ENCODE measurements around the gene AKAP6. TPM values are rescaled to one million over a fixed set of nuclear protein-coding genes. Genes with fewer than 3 reads are reported as not detected.

The AKAP6 gene
- total RNA-seq, 1 experiment from 2014 or later: 1.9 TPM

DNA sequence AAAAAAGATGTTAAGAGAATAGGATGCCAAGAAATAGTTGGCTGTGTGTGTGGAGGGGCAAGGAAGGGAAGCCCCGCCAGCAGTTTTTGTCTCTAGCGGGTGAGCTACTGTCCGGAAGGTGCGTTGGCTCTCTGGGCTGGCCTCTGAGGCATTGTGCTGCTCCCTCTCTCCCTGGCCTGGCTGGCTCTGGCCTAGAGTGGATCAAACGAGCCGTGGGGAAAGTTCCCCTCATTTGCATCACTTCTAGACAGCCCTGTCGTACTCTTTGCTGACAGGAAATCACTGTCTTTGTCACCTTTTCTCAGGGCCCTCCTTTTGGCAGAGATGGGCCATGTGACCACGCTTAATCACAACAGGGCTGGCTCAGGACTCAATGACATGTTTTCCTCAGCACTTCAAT is 373.5 kb downstream of the AKAP6 start:
- H3K4me3 ChIP-seq (replicated peaks in 1 of 2; ENCODE audit: low read depth in 1 of 2, low read length in 2 of 2): no peak overlapping the region
- no peak overlapping the region for H3K27ac ChIP-seq (ENCODE audit: low read depth, low read length)
- peaks cover 25% of the 10 kb centered on the region for H3K27me3 ChIP-seq (ENCODE audit: insufficient read depth, low read length)
- H2AFZ ChIP-seq (ENCODE audit: low read depth, low read length, poor library complexity, severe bottlenecking): no peak overlapping the region
- BruUV-seq (replicated peaks): no TSS peak
- no peaks in the 10 kb centered on the region for H4K20me1 ChIP-seq (ENCODE audit: insufficient read depth)
- no peaks in the 10 kb centered on the region for H3K9me2 ChIP-seq (ENCODE audit: insufficient read depth)
- TF ChIP-seq ZNF274 (IDR thresholded peaks at IDR 0.05; ENCODE audit: low read depth, low read length) (no peak), YY1 (IDR thresholded peaks at IDR 0.05; ENCODE audit: extremely low read depth, insufficient replicate concordance, low read depth, low read length) (no peak), CEBPB (IDR thresholded peaks at IDR 0.05; ENCODE audit: low read depth) (no peak), EZH2 (IDR thresholded peaks at IDR 0.05) (no peak), EGR1 (IDR thresholded peaks at IDR 0.05; ENCODE audit: low read depth) (no peak), TCF7L2 (IDR thresholded peaks at IDR 0.05; ENCODE audit: borderline replicate concordance, extremely low read depth, insufficient read depth, insufficient read length) (no peak)
- TF ChIP-seq, protein P1, sequence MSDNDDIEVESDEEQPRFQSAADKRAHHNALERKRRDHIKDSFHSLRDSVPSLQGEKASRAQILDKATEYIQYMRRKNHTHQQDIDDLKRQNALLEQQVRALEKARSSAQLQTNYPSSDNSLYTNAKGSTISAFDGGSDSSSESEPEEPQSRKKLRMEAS (IDR thresholded peaks at IDR 0.05): no peak
- H3K4me1 ChIP-seq (ENCODE audit: control insufficient read depth in 1 of 2, insufficient read depth in 2 of 2, low read length in 2 of 2): no peaks in the 10 kb centered on the region
- intact Hi-C loops (cut with micrococcal nuclease): no loop called here
- ChIA-PET RAD21 (ENCODE audit: low non-redundant PET in 1 of 2, low total read pairs in 2 of 2, uncharacterized antibody in 2 of 2, unreplicated experiment in 2 of 2) (interaction anchor here in 1 of 2 experiments (0.5 kb wide), 1 partner anchor 123 kb away, joined by 3 read pairs; no protein-coding TSS in a partner anchor), POLR2A (no interaction called here), CTCF (no interaction called here)
- no peak overlapping the region for H3K9ac ChIP-seq (ENCODE audit: low read length)
- no peak for ATAC-seq
- no peak overlapping the region for H3K4me2 ChIP-seq (ENCODE audit: low read length)
- H3K9me3 ChIP-seq (ENCODE audit: control insufficient read depth in 1 of 2, insufficient read depth in 1 of 2, low read depth in 1 of 2, low read length in 2 of 2): no peaks in the 10 kb centered on the region
- no peaks in the 10 kb centered on the region for H3K36me3 ChIP-seq (ENCODE audit: control insufficient read depth in 1 of 2, insufficient read depth in 2 of 2, low read length in 2 of 2)
- no peaks in the 10 kb centered on the region for H3K79me2 ChIP-seq (ENCODE audit: insufficient read depth, low read length)
- no peak for DNase-seq (ENCODE audit: low read depth, low spot score)

DNA sequence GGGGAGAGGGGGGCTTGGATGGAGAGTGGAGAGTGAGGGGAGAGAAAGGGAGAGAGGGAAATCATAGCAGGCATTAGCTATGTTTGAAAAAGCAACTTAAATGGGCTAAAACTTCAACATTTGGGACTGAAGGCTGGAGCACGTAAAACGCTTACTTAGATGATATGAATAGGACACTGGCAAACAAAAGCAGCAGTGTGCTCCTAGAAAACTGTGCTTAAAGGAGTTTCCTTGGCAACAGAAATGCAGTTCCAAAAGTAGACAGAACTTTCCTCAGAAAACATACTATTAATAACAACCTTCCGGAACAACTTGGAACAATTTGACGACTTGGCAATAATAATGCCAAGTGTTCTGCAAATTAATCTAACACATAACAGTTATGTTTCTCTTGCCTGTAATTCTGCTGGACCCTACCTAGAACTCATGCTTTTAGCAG is 374.1 kb downstream of the AKAP6 start:
- Histone ChIP-seq H4K20me1 (ENCODE audit: insufficient read depth) (no peaks in the 10 kb centered on the region), H3K36me3 (ENCODE audit: control insufficient read depth in 1 of 2, insufficient read depth in 2 of 2, low read length in 2 of 2) (no peaks in the 10 kb centered on the region), H3K79me2 (ENCODE audit: insufficient read depth, low read length) (no peaks in the 10 kb centered on the region), H3K4me2 (ENCODE audit: low read length) (no peak overlapping the region), H3K27me3 (ENCODE audit: insufficient read depth, low read length) (peaks cover 25% of the 10 kb centered on the region), H2AFZ (ENCODE audit: low read depth, low read length, poor library complexity, severe bottlenecking) (no peak overlapping the region), H3K27ac (ENCODE audit: low read depth, low read length) (no peak overlapping the region), H3K4me1 (ENCODE audit: control insufficient read depth in 1 of 2, insufficient read depth in 2 of 2, low read length in 2 of 2) (no peaks in the 10 kb centered on the region), H3K9ac (ENCODE audit: low read length) (no peak overlapping the region), H3K9me3 (ENCODE audit: control insufficient read depth in 1 of 2, insufficient read depth in 1 of 2, low read depth in 1 of 2, low read length in 2 of 2) (no peaks in the 10 kb centered on the region), H3K4me3 (replicated peaks in 1 of 2; ENCODE audit: low read depth in 1 of 2, low read length in 2 of 2) (no peak overlapping the region), H3K9me2 (ENCODE audit: insufficient read depth) (no peaks in the 10 kb centered on the region)
- ChIA-PET POLR2A (no interaction called here), CTCF (no interaction called here), RAD21 (ENCODE audit: low non-redundant PET in 1 of 2, low total read pairs in 2 of 2, uncharacterized antibody in 2 of 2, unreplicated experiment in 2 of 2) (no interaction called here)
- DNase-seq (ENCODE audit: low read depth, low spot score): no peak
- BruUV-seq (replicated peaks): no TSS peak
- intact Hi-C loops (cut with micrococcal nuclease): no loop called here
- no peak for TF ChIP-seq ELF1 (IDR thresholded peaks at IDR 0.05; ENCODE audit: borderline replicate concordance, low read depth)
- no peak for TF ChIP-seq FOSL1 (IDR thresholded peaks at IDR 0.05; ENCODE audit: low read depth)
- no peak for TF ChIP-seq TCF7L2 (IDR thresholded peaks at IDR 0.05; ENCODE audit: borderline replicate concordance, extremely low read depth, insufficient read depth, insufficient read length)
- no peak for ATAC-seq
